Ascending aorta (tissue), 2 donors: ENCODE measurements around the gene WFS1. TPM values are rescaled to one million over a fixed set of nuclear protein-coding genes. Genes with fewer than 3 reads are reported as not detected.

Source experiments
- DNase-seq, 2 donors: peaks; one replicate each; pipeline ENCODE4 v3.0.0-alpha.2; 2019; ENCODE audit warnings: low spot score in 2 of 2
- H3K27ac ChIP-seq, 2 donors: fragments of 200-600 bp; sonication (generic); one replicate each; pipeline ENCODE4 v1.5.1; 2016 to 2017; ENCODE audit warnings: mild to moderate bottlenecking in 1 of 2
- H3K27me3 ChIP-seq: fragments of 200-600 bp; sonication (generic); one replicate; pipeline ENCODE4 v1.5.1; 2017
- H3K36me3 ChIP-seq, 2 donors: fragments of 200-600 bp; sonication (generic); one replicate each; pipeline ENCODE4 v1.5.1; 2016
- H3K4me1 ChIP-seq, 2 donors: fragments of 200-600 bp; sonication (generic); one replicate each; pipeline ENCODE4 v1.5.1; 2016 to 2017; ENCODE audit warnings: mild to moderate bottlenecking in 1 of 2
- H3K4me3 ChIP-seq, 2 donors: fragments of 200-600 bp; sonication (generic); one replicate each; pipeline ENCODE4 v1.5.1; 2016 to 2017; ENCODE audit warnings: mild to moderate bottlenecking in 1 of 2
- H3K9me3 ChIP-seq, 2 donors: fragments of 200-600 bp; sonication (generic); one replicate each; pipeline ENCODE4 v1.5.1; 2016
- intact Hi-C: fragments of 100-400 bp; cut with DNase I; formaldehyde crosslinking; loops from one replicate; pipeline ENCODE4 v1.15.1; 2023
- total RNA-seq: library from RNA; depleted of rRNA; stranded (reverse); fragments of >200 nt; gene quantifications from one replicate; pipeline ENCODE4 v1.1.0, GENCODE V29; 2016
- TF ChIP-seq, protein P1 (sequence below), 3 experiments: fragments of 200-600 bp in 2 of 3; fragments of 450-650 bp in 1 of 3; sonication (generic) in 2 of 3; IDR thresholded peaks; one replicate each; pipeline ENCODE4 v1.5.1; 2016 to 2019; ENCODE audit warnings: antibody characterized with exemption in 3 of 3, mild to moderate bottlenecking in 1 of 3, moderate library complexity in 1 of 3

Gene WFS1
- total RNA-seq, 1 donor from 2014 or later: 166 TPM

DNA sequence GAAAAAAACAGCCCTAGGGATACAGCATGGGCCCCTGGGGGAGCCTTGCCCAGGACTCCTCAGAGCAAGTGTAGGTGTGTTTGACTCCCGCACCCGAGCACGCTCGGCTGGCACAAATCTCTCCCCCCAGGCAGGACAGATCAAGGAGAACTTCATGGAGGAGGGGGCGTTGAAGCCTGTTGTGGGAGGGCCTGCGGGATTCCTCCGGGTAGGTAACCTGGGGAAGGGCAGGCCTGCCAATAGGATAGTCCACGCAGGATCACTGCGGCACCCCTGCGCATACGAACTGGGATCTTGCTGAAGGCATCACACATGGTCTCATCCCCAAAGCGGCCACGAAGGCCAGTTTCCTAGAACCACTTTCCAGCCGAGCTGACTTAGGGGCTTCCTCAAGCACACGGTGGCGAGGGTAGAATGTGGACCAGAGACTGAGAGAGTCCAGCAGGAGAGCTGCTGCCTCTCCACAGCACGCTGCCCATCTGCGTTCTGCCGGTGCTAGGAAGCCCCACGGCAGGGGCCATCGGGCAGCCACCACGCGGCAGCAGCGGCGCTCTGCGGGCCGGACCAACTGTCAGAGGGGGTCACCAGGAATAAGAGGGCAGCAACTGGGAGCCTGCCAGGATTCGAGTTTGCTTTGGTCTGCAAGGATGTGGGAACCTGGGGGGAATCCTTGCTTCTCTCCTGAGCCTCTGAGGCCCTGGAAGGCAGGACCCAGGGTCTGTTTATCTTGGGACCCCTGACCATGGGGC, 56.8 kb downstream of the WFS1 start:
- TF ChIP-seq, protein P1, sequence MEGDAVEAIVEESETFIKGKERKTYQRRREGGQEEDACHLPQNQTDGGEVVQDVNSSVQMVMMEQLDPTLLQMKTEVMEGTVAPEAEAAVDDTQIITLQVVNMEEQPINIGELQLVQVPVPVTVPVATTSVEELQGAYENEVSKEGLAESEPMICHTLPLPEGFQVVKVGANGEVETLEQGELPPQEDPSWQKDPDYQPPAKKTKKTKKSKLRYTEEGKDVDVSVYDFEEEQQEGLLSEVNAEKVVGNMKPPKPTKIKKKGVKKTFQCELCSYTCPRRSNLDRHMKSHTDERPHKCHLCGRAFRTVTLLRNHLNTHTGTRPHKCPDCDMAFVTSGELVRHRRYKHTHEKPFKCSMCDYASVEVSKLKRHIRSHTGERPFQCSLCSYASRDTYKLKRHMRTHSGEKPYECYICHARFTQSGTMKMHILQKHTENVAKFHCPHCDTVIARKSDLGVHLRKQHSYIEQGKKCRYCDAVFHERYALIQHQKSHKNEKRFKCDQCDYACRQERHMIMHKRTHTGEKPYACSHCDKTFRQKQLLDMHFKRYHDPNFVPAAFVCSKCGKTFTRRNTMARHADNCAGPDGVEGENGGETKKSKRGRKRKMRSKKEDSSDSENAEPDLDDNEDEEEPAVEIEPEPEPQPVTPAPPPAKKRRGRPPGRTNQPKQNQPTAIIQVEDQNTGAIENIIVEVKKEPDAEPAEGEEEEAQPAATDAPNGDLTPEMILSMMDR (IDR thresholded peaks at IDR 0.05): no peak
- intact Hi-C loops: loop anchor here (1.0 kb wide), 2 partner anchors 62 to 76 kb away; no protein-coding TSS in a partner anchor

DNA sequence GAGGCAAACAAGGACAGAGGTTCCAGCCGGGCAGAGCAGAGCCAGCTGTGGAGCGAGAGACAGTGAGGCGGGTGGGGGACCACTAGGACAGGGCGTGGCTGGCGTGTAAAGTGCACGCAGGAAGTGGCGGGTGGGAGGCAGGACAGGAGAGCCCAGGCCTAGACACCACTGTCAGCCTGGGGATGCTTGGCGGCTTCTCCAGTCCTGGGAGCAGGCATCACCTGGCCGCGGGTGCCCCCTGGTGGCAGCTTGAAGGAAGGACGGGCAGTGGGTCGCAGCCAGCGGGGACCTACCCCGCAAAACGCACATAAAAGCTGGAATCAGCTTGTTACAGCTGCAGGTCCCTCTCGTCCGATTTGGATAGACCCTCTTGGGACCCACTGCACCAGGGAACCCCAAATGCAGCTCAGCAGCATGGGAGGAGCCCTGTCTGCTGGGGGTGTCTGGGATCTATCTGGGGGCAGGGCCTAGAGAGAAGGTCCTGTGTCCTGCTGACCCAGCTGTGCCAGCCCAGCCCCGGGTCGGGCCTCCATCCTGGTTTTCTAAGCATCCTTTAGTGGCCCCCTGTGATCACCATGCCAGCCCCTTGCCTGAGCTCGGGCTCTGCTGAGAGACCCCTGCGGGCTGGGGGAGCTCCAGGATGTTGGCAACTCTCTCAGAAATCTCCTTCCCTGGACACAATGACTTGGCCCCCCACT, 57.7 kb downstream of the WFS1 start:
- Histone ChIP-seq H3K4me3 (no peak overlapping the region), H3K36me3 (no peaks in the 10 kb centered on the region), H3K9me3 (no peaks in the 10 kb centered on the region), H3K27ac (no peak overlapping the region), H3K27me3 (peaks cover 4% of the 10 kb centered on the region), H3K4me1 (no peaks in the 10 kb centered on the region)
- peak in 1 of 2 donors; percentile 87 for DNase-seq
- TF ChIP-seq, protein P1 (IDR thresholded peaks at IDR 0.05): peak; percentile 92 to 96 (median 96)
- intact Hi-C loops: loop anchor here (1.0 kb wide), 2 partner anchors 63 to 77 kb away; no protein-coding TSS in a partner anchor

More for the DNA sequence above, 56.8 kb downstream of the WFS1 start:
- H3K4me3 ChIP-seq: no peak overlapping the region
- H3K27ac ChIP-seq: no peak overlapping the region
- no peak for DNase-seq
- no peaks in the 10 kb centered on the region for H3K36me3 ChIP-seq
- peaks cover 4% of the 10 kb centered on the region for H3K27me3 ChIP-seq
- no peaks in the 10 kb centered on the region for H3K9me3 ChIP-seq
- H3K4me1 ChIP-seq: no peaks in the 10 kb centered on the region

DNA sequence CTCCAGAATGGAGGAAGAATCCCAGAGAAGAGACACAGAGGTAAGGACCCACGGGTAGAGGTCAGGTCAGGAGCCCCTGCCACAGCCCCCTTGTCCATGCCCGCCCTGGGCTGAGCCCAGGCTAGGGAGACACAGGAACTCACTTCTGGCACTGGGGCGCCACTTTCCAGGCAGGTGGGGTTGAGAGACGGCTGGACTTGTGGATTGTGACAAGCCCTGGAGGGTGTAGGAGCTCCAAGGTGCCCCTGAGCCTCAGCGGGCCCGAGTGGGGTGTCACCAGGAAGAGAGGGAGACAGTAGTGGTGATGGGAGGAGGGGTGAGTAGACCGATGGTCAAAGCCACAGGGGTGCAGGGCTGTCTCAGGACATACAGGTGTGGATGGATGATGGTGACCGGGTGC, 58.9 kb downstream of the WFS1 start:
- Histone ChIP-seq H3K4me1 (no peaks in the 10 kb centered on the region), H3K36me3 (no peaks in the 10 kb centered on the region), H3K27ac (no peak overlapping the region), H3K27me3 (peaks cover 4% of the 10 kb centered on the region), H3K9me3 (no peaks in the 10 kb centered on the region), H3K4me3 (no peak overlapping the region)
- intact Hi-C loops: no loop called here
- no peak for DNase-seq
- TF ChIP-seq, protein P1 (IDR thresholded peaks at IDR 0.05): no peak

DNA sequence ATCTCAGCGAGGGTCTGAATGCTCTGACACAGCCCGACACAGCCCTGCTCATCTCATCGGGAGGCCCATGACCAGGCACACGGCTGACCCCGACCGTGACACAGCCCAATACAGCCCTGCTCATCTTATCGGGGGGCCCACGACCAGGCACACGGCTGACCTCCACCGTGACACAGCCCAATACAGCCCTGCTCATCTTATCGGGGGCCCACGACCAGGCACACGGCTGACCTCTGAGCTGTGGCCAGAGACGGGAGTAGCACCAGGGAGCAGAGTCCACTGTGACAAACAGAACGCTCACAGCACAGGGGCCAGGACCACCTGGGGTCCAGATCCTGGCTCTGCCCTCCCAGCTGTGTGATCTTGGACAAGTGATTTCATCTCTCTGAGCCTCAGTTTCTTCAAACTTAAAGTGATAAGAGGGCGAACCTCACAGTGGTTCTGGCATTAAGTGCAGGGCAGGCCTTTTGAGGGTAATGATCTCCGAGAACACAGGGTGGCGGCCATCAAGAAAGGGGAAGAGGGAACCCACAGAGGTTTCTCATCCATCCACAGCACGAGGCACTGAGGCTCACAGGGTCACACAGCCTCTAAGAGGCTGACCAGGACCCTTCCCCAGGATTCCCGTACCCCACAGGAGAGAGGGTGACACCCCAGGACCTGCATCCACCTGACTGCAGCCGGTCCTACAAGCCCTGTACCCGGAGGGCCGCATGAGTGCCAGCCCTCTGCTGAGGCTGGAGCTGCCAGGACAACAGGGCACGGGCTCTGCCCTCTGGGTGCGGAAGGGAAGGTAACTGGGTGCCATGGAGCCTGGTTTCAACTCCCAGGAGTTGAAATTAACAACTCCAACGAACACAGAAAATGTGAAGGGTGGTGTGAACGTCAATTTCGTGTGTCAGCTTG, 60.1 kb downstream of the WFS1 start:
- H3K4me3 ChIP-seq: no peak overlapping the region
- DNase-seq: no peak
- H3K9me3 ChIP-seq: no peaks in the 10 kb centered on the region
- H3K27ac ChIP-seq: no peak overlapping the region
- TF ChIP-seq, protein P1 (IDR thresholded peaks at IDR 0.05): no peak
- no peaks in the 10 kb centered on the region for H3K36me3 ChIP-seq
- H3K4me1 ChIP-seq: no peaks in the 10 kb centered on the region
- intact Hi-C loops: no loop called here
- H3K27me3 ChIP-seq: peaks cover 4% of the 10 kb centered on the region

DNA sequence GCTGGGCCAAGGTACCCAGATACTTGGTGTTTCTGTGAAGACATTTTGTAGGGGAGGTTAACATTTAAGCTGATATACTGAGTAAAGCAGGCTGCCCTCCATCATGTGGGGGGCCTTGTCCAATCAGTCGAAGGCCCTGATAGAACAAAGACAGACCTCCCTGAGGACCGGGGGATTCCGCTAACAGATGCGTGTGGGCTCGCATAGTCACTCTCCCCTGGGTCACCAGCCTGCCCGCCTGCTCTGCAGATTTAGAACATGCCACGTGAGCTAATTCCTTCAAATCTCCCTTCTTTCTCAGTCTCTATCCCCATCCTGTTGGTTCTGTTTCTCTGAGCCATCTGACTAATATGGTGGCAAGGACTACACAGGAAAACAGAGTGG, 60.7 kb downstream of the WFS1 start:
- Histone ChIP-seq H3K4me1 (no peaks in the 10 kb centered on the region), H3K27me3 (peaks cover 4% of the 10 kb centered on the region), H3K4me3 (no peak overlapping the region), H3K9me3 (no peaks in the 10 kb centered on the region), H3K36me3 (no peaks in the 10 kb centered on the region), H3K27ac (no peak overlapping the region)
- TF ChIP-seq, protein P1 (IDR thresholded peaks at IDR 0.05): no peak
- no peak for DNase-seq
- intact Hi-C loops: no loop called here
